Choroid plexus epithelial cell (primary cell): ENCODE results near the gene RAB37.

Experiments used
- DNase-seq: peaks from one replicate; pipeline ENCODE4 v3.0.0-alpha.2; 2010; ENCODE audit warnings: low read depth
- H3K4me3 ChIP-seq: 2 replicates; pipeline ENCODE4 v1.5.1; 2011; ENCODE audit warnings: low read depth, mild to moderate bottlenecking, control low read depth, low read length, moderate library complexity
- TF ChIP-seq, protein P1 (sequence below): conservative IDR thresholded peaks from 2 replicates; pipeline ENCODE4 v1.5.1; 2011; ENCODE audit warnings: low read depth, mild to moderate bottlenecking, control low read depth, inconsistent platforms, low read length, moderate library complexity

RAB37 gene

DNA sequence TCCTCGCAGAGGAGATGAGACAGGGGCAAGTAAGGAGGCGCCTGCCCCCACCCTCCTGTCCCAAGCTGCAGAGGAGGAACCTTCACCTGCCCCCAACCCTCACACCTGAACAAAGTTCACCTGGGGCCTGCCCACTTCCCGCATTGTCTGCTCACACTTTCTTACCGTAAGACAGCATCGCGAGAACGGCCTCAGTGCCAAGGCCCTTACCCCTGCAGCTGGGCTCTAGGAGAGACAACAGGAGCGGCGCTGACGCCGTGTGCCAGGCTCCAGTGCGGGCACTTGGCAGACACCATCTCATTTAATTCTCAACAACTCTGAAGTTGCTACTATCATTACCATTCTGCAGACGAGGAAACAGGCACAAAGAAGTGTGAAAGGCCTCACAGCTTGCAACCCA lies 35.0 kb downstream of the RAB37 start:
- TF ChIP-seq, protein P1, sequence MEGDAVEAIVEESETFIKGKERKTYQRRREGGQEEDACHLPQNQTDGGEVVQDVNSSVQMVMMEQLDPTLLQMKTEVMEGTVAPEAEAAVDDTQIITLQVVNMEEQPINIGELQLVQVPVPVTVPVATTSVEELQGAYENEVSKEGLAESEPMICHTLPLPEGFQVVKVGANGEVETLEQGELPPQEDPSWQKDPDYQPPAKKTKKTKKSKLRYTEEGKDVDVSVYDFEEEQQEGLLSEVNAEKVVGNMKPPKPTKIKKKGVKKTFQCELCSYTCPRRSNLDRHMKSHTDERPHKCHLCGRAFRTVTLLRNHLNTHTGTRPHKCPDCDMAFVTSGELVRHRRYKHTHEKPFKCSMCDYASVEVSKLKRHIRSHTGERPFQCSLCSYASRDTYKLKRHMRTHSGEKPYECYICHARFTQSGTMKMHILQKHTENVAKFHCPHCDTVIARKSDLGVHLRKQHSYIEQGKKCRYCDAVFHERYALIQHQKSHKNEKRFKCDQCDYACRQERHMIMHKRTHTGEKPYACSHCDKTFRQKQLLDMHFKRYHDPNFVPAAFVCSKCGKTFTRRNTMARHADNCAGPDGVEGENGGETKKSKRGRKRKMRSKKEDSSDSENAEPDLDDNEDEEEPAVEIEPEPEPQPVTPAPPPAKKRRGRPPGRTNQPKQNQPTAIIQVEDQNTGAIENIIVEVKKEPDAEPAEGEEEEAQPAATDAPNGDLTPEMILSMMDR: no peak
- H3K4me3 ChIP-seq: no peak overlapping the region
- no peak for DNase-seq

DNA sequence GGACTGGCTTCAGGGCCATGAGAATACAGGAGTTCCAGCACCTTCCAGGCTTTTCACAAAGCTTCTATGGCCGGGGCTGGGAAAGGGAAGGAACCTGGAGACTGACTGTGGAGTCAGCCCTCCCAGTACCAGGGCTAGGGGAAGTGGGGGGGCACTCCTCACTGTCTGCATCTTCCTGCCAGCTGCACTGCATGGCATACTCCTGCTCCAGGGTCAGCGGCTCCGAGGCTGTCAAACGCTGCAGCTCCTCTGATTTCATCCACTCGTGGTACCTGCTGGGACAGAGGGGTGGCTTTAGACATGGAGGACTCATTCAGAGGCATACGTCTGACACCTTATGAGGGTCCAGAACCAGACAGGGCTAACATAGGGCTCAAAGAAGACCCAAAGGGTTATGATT lies 36.4 kb downstream of the RAB37 start:
- TF ChIP-seq, protein P1: no peak

DNA sequence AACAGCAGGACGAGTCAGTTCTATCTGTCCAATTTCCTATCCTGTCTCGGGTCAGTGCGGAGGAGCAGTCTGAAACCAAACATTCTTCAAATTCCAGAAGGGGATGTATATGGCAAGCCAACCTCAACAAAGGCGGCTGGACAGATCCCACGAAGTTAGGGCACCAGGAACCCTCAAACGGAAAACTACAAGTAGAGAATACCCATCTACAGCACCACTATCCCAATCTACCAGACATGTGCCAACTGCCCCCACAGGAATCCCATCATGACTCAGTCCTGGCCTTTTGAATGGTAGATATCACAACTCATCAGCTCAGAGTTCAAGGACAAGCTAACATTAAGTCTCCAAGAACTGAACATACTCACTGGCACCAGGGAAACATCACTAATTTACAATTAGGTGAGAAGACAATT lies 36.8 kb downstream of the RAB37 start:
- no peak overlapping the region for H3K4me3 ChIP-seq
- TF ChIP-seq, protein P1: no peak
- peak; percentile 83 for DNase-seq

More for the DNA sequence above, 36.4 kb downstream of the RAB37 start:
- no peak overlapping the region for H3K4me3 ChIP-seq
- no peak for DNase-seq

DNA sequence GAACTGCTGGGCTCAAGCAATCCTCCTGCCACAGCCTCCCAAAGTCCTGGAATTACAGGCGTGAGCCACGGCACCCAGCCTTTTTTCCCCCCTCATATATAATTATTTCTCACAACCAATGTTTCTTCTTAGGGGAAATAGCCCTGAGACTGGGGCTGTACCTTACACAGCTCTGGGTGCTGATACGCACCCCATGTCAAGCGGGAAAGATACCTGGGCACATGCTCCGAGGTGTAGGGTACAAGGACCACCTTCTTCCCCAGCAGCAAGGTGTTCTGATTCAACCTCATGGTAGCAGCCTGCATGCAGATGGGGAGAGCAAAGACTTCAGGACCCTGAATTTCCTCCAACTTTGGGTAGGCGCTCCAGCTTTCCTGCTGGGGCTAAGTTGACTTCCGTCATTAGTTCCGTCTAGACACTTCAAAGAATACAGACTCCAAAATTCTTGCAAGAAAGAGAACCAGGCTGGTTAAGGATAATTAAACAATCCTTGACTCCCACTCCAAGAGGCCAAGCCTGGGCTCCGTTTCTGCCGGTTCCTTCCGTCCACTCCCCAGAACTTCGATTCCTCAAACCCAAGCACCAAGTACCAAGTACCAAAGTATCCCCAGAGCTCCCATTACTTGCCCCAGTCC lies 38.5 kb downstream of the RAB37 start:
- peak overlapping the region; percentile 92 for H3K4me3 ChIP-seq
- peak; percentile 12 for DNase-seq
- TF ChIP-seq, protein P1: no peak

DNA sequence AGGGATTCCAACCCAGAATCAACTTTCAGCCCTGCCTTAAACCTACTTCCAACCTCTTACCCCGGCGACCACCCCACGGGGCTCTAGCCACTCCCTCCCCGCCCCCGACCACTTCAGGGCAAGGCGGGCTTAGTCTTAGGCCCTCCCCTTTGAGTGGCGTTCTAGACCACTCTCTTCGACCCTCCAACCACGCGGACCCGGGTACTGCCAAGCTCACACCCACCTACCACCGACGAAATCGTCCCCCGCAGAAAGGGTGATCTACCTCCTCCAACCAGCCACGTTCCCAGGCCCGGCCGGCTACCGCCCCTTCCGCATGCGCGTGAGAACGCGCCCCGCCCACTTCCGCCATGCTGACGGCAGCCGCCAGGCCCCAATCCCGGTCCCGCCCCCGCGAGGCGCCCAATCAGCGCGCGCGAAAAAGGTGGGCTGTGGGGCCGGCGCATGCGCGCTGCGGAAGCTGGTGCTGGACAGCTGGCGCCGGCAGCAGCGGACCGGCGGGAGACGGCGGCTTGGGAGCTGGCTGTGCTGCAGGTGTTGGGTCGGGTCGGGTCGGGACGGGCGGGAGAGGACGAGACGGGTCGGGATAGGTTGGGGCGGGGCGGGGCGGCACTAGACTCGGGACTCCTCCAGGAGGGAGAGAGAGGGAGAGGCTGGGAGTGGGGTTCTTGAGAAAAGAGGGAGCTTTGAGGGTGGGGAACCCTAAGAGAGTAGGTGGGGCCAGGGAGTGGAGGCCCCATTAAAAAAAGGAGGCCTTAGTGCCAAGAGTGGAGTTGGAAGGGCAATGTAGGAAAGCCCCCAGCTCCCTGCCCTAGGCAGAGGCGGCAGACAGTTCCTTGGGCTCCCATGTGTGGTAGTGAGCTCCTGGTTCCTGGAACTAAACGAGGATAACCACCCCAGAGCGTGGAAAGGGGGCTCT lies 39.2 kb downstream of the RAB37 start, which contains the start of gene NAT9:
TSS of gene NAT9 (minus strand) at position 302 of the 919 bp plus-strand sequence. CDS start 647 bp downstream, outside the sequence.
- TF ChIP-seq, protein P1: no peak
- H3K4me3 ChIP-seq: peak within 1 kb of the TSS; percentile 92
- peak; percentile 96 for DNase-seq

DNA sequence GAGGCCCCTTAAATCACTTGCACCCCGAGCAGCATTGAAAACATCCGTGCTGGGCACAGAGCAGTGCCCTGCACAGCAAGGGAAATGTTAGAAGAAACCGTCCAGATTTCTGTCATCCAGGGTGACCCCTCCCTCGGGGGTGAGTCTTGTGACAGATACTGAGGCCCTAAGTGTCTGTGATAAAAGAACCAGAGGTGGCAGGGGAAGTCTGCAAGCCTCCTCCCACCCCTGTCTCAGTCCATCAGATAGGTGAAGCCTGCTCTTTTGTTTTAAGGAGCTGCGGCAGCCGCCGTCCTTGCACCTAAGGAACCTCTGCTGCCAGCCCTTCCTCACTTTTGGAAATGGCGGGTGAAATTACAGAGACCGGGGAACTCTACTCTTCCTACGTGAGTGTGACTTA lies 39.9 kb downstream of the RAB37 start:
- TF ChIP-seq, protein P1: no peak
- H3K4me3 ChIP-seq: peak overlapping the region; percentile 92
- no peak for DNase-seq
